HEK293 (cell line): ENCODE results near the gene SPOUT1.

Experiments
- GLI2 ChIP-seq: fragments of 450-650 bp; formaldehyde crosslinking; IDR thresholded peaks from 2 replicates; pipeline ENCODE4; 2017; ENCODE audit warnings: missing biosample characterization, missing genetic modification characterization, low read depth, borderline replicate concordance
- IKZF3 ChIP-seq: fragments of 450-650 bp; IDR thresholded peaks from 2 replicates; pipeline ENCODE4 v1.5.0; 2018; ENCODE audit warnings: missing biosample characterization, mild to moderate bottlenecking, missing genetic modification characterization, moderate library complexity
- KLF16 ChIP-seq: fragments of 450-650 bp; formaldehyde crosslinking; IDR thresholded peaks from 2 replicates; pipeline ENCODE4 v1.5.1; 2017; ENCODE audit warnings: missing biosample characterization, missing genetic modification characterization
- KLF8 ChIP-seq: fragments of 450-650 bp; formaldehyde crosslinking; IDR thresholded peaks from 2 replicates; pipeline ENCODE4 v1.5.1; 2016; ENCODE audit warnings: missing biosample characterization, missing genetic modification characterization
- SP2 ChIP-seq: fragments of 450-650 bp; formaldehyde crosslinking; IDR thresholded peaks from 2 replicates; pipeline ENCODE4 v1.5.1; 2016; ENCODE audit warnings: missing biosample characterization, missing genetic modification characterization
- SP7 ChIP-seq: fragments of 450-650 bp; formaldehyde crosslinking; IDR thresholded peaks from 2 replicates; pipeline ENCODE4 v1.5.1; 2016; ENCODE audit warnings: missing biosample characterization, missing genetic modification characterization
- WT1 ChIP-seq: fragments of 450-650 bp; formaldehyde crosslinking; IDR thresholded peaks from 2 replicates; pipeline ENCODE4 v1.5.1; 2016; ENCODE audit warnings: missing biosample characterization, missing genetic modification characterization
- YY2 ChIP-seq: fragments of 450-650 bp; formaldehyde crosslinking; IDR thresholded peaks from 2 replicates; pipeline ENCODE4 v1.5.1; 2016; ENCODE audit warnings: missing biosample characterization, missing genetic modification characterization
- ZBTB48 ChIP-seq: fragments of 450-650 bp; formaldehyde crosslinking; IDR thresholded peaks from 2 replicates; pipeline ENCODE4 v1.5.1; 2016; ENCODE audit warnings: missing biosample characterization, missing genetic modification characterization
- ZIC2 ChIP-seq: fragments of 450-650 bp; formaldehyde crosslinking; IDR thresholded peaks from 2 replicates; pipeline ENCODE4 v1.5.1; 2016; ENCODE audit warnings: missing biosample characterization, missing genetic modification characterization
- ZNF146 ChIP-seq: fragments of 450-650 bp; formaldehyde crosslinking; IDR thresholded peaks from 2 replicates; pipeline ENCODE4 v1.5.1; 2016; ENCODE audit warnings: missing biosample characterization, missing genetic modification characterization
- ZNF175 ChIP-seq: fragments of 450-650 bp; formaldehyde crosslinking; IDR thresholded peaks from 2 replicates; pipeline ENCODE4 v1.5.1; 2016; ENCODE audit warnings: missing biosample characterization, missing genetic modification characterization
- ZNF391 ChIP-seq: fragments of 450-650 bp; formaldehyde crosslinking; IDR thresholded peaks from 2 replicates; pipeline ENCODE4 v1.5.1; 2016; ENCODE audit warnings: low read depth, missing biosample characterization, missing genetic modification characterization, borderline replicate concordance
- ZNF600 ChIP-seq: fragments of 450-650 bp; formaldehyde crosslinking; IDR thresholded peaks from 2 replicates; pipeline ENCODE4 v1.5.1; 2016; ENCODE audit warnings: missing biosample characterization, missing genetic modification characterization
- ZNF610 ChIP-seq: fragments of 450-650 bp; formaldehyde crosslinking; IDR thresholded peaks from 2 replicates; pipeline ENCODE4 v1.5.1; 2016; ENCODE audit warnings: missing biosample characterization, missing genetic modification characterization, borderline replicate concordance
- ZNF629 ChIP-seq: fragments of 450-650 bp; formaldehyde crosslinking; IDR thresholded peaks from 2 replicates; pipeline ENCODE4 v1.5.1; 2017; ENCODE audit warnings: missing biosample characterization, missing genetic modification characterization
- ZNF664 ChIP-seq: fragments of 450-650 bp; formaldehyde crosslinking; IDR thresholded peaks from 2 replicates; pipeline ENCODE4 v1.5.1; 2016; ENCODE audit warnings: missing biosample characterization, missing genetic modification characterization
- ZNF785 ChIP-seq: fragments of 450-650 bp; formaldehyde crosslinking; IDR thresholded peaks from 2 replicates; pipeline ENCODE4 v1.5.1; 2016; ENCODE audit warnings: missing biosample characterization, missing genetic modification characterization
- ZSCAN30 ChIP-seq: fragments of 450-650 bp; IDR thresholded peaks from 2 replicates; pipeline ENCODE4 v1.5.1; 2018; ENCODE audit warnings: missing biosample characterization, mild to moderate bottlenecking, missing genetic modification characterization, moderate library complexity
- TF ChIP-seq, protein P1 (sequence below): fragments of 450-650 bp; formaldehyde crosslinking; IDR thresholded peaks from 2 replicates; pipeline ENCODE4 v1.5.1; 2017; ENCODE audit warnings: missing biosample characterization, missing genetic modification characterization
- TF ChIP-seq, protein P2 (sequence below): fragments of 450-650 bp; formaldehyde crosslinking; IDR thresholded peaks from 2 replicates; pipeline ENCODE4 v1.5.1; 2016; ENCODE audit warnings: missing biosample characterization, missing genetic modification characterization
- TF ChIP-seq, protein P3 (sequence below): fragments of 450-650 bp; formaldehyde crosslinking; IDR thresholded peaks from 2 replicates; pipeline ENCODE4 v1.5.1; 2016; ENCODE audit warnings: missing biosample characterization, missing genetic modification characterization
- TF ChIP-seq, protein P4 (sequence below): fragments of 450-650 bp; formaldehyde crosslinking; IDR thresholded peaks from 2 replicates; pipeline ENCODE4 v1.5.1; 2017; ENCODE audit warnings: missing biosample characterization, missing genetic modification characterization
- TF ChIP-seq, protein P5 (sequence below): sonication (generic); formaldehyde crosslinking; IDR thresholded peaks from 2 replicates; pipeline ENCODE4 v1.8.1; 2022; ENCODE audit warnings: mild to moderate bottlenecking, moderate library complexity, missing genetic modification reagents
- TF ChIP-seq, protein P6 (sequence below): fragments of 450-650 bp; formaldehyde crosslinking; conservative IDR thresholded peaks from 2 replicates; pipeline ENCODE4 v1.5.1; 2016; ENCODE audit warnings: low read depth, missing biosample characterization, missing genetic modification characterization

The SPOUT1 gene

DNA sequence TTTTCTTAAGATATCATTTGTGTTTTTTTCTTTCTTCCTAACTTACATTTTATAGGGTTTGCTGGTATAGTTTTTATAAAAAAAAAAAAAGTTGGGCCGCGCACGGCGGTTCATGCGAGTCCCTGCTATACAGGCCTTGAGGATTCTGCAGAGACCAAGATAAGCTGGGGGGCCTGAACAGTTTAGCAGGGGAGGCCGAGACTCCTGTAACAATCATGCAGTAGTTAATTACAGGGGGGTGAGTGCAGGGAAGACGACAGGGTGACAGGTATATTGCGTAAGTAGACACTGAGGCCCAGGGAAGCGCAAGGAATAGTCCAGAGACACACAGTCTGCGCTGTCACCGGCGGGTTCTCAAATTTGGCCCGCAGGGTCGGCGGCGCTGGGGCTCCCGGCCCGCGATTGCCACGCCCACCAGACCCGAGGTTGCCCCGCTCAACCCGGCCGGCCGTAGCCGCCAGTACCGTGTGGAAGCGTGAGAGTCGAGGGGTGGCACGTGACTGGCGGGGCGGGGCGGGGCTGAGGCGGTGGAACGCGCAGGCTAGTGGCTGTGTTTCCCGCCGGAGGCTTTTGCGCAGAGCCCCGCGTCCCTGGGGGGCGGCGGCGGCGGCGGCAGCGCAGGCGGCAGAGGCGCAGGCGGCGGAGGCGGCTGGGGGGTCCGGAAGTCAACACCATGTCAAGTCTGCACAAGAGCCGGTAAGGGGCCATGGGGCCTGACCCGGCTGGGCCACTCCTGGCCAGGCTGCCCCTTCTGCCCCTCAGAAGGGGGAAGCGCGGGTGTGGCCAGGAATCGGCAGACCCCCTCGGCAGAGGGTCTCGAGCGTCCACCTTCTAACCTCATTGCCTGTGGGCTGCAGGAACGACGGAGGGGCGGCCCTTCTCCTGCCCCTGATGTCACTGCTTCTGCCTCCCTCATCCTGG, 42.7 kb downstream of the SPOUT1 start, which contains the start of gene TBC1D13 (continued):
- TF ChIP-seq, protein P1, sequence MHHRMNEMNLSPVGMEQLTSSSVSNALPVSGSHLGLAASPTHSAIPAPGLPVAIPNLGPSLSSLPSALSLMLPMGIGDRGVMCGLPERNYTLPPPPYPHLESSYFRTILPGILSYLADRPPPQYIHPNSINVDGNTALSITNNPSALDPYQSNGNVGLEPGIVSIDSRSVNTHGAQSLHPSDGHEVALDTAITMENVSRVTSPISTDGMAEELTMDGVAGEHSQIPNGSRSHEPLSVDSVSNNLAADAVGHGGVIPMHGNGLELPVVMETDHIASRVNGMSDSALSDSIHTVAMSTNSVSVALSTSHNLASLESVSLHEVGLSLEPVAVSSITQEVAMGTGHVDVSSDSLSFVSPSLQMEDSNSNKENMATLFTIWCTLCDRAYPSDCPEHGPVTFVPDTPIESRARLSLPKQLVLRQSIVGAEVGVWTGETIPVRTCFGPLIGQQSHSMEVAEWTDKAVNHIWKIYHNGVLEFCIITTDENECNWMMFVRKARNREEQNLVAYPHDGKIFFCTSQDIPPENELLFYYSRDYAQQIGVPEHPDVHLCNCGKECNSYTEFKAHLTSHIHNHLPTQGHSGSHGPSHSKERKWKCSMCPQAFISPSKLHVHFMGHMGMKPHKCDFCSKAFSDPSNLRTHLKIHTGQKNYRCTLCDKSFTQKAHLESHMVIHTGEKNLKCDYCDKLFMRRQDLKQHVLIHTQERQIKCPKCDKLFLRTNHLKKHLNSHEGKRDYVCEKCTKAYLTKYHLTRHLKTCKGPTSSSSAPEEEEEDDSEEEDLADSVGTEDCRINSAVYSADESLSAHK = 0 out of 2 replicates have a peak, but pooled peaks have one; percentile 19
- TF ChIP-seq, protein P2, sequence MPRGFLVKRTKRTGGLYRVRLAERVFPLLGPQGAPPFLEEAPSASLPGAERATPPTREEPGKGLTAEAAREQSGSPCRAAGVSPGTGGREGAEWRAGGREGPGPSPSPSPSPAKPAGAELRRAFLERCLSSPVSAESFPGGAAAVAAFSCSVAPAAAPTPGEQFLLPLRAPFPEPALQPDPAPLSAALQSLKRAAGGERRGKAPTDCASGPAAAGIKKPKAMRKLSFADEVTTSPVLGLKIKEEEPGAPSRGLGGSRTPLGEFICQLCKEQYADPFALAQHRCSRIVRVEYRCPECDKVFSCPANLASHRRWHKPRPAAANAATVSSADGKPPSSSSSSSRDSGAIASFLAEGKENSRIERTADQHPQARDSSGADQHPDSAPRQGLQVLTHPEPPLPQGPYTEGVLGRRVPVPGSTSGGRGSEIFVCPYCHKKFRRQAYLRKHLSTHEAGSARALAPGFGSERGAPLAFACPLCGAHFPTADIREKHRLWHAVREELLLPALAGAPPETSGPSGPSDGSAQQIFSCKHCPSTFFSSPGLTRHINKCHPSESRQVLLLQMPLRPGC (tag by site-specific recombination) = peak; percentile 53; the same call in 1 of the 2 replicates
- TF ChIP-seq, protein P3, sequence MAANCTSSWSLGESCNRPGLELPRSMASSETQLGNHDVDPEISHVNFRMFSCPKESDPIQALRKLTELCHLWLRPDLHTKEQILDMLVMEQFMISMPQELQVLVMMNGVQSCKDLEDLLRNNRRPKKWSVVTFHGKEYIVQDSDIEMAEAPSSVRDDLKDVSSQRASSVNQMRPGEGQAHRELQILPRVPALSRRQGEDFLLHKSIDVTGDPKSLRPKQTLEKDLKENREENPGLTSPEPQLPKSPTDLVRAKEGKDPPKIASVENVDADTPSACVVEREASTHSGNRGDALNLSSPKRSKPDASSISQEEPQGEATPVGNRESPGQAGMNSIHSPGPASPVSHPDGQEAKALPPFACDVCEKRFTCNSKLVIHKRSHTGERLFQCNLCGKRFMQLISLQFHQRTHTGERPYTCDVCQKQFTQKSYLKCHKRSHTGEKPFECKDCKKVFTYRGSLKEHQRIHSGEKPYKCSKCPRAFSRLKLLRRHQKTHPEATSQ (tag by site-specific recombination) = peak; percentile 94; the same call in 1 of the 2 replicates
- TF ChIP-seq ZIC2 (tag by site-specific recombination) = peak; percentile 67
- TF ChIP-seq YY2 (tag by site-specific recombination) = 0 out of 2 replicates have a peak, but pooled peaks have one; percentile 44
- TF ChIP-seq, protein P4, sequence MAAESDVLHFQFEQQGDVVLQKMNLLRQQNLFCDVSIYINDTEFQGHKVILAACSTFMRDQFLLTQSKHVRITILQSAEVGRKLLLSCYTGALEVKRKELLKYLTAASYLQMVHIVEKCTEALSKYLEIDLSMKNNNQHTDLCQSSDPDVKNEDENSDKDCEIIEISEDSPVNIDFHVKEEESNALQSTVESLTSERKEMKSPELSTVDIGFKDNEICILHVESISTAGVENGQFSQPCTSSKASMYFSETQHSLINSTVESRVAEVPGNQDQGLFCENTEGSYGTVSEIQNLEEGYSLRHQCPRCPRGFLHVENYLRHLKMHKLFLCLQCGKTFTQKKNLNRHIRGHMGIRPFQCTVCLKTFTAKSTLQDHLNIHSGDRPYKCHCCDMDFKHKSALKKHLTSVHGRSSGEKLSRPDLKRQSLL = peak; percentile 49; the same call in 1 of the 2 replicates
- TF ChIP-seq, protein P5, sequence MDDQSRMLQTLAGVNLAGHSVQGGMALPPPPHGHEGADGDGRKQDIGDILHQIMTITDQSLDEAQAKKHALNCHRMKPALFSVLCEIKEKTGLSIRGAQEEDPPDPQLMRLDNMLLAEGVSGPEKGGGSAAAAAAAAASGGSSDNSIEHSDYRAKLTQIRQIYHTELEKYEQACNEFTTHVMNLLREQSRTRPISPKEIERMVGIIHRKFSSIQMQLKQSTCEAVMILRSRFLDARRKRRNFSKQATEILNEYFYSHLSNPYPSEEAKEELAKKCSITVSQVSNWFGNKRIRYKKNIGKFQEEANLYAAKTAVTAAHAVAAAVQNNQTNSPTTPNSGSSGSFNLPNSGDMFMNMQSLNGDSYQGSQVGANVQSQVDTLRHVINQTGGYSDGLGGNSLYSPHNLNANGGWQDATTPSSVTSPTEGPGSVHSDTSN (CRISPR knock-in tag) = peak; percentile 86; the same call in 1 of the 2 replicates
- TF ChIP-seq ZNF610 (tag by site-specific recombination) = 0 out of 2 replicates have a peak, but pooled peaks have one; percentile 51
- no peak for TF ChIP-seq ZNF664 (tag by site-specific recombination)
- peak; percentile 94 for TF ChIP-seq ZSCAN30 (tag by site-specific recombination)
- no peak; the same call in 1 of the 2 replicates for TF ChIP-seq WT1
- TF ChIP-seq SP7 (tag by site-specific recombination) = peak; percentile 94
- TF ChIP-seq KLF16 (tag by site-specific recombination) = peak; percentile 98
- TF ChIP-seq ZNF600 (tag by site-specific recombination) = peak; percentile 64; the same call in 1 of the 2 replicates
- TF ChIP-seq ZNF175 (tag by site-specific recombination) = no peak
- TF ChIP-seq ZNF629 (tag by site-specific recombination) = peak; percentile 76
- TF ChIP-seq KLF8 (tag by site-specific recombination) = peak; percentile 99
- TF ChIP-seq ZNF391 = peak; percentile 65; the same call in 1 of the 2 replicates
- TF ChIP-seq GLI2 (tag by site-specific recombination) = 0 out of 2 replicates have a peak, but pooled peaks have one; percentile 6
- peak; percentile 80 for TF ChIP-seq ZBTB48 (tag by site-specific recombination)
- 0 out of 2 replicates have a peak, but pooled peaks have one; percentile 6 for TF ChIP-seq ZNF146 (tag by site-specific recombination)
- TF ChIP-seq, protein P6, sequence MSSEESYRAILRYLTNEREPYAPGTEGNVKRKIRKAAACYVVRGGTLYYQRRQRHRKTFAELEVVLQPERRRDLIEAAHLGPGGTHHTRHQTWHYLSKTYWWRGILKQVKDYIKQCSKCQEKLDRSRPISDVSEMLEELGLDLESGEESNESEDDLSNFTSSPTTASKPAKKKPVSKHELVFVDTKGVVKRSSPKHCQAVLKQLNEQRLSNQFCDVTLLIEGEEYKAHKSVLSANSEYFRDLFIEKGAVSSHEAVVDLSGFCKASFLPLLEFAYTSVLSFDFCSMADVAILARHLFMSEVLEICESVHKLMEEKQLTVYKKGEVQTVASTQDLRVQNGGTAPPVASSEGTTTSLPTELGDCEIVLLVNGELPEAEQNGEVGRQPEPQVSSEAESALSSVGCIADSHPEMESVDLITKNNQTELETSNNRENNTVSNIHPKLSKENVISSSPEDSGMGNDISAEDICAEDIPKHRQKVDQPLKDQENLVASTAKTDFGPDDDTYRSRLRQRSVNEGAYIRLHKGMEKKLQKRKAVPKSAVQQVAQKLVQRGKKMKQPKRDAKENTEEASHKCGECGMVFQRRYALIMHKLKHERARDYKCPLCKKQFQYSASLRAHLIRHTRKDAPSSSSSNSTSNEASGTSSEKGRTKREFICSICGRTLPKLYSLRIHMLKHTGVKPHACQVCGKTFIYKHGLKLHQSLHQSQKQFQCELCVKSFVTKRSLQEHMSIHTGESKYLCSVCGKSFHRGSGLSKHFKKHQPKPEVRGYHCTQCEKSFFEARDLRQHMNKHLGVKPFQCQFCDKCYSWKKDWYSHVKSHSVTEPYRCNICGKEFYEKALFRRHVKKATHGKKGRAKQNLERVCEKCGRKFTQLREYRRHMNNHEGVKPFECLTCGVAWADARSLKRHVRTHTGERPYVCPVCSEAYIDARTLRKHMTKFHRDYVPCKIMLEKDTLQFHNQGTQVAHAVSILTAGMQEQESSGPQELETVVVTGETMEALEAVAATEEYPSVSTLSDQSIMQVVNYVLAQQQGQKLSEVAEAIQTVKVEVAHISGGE (tag by site-specific recombination) = peak; percentile 99
- TF ChIP-seq ZNF785 (tag by site-specific recombination) = 0 out of 2 replicates have a peak, but pooled peaks have one; percentile 45
- peak; percentile 75 for TF ChIP-seq IKZF3 (tag by site-specific recombination)
- peak; percentile 65 for TF ChIP-seq SP2
